ENCODE data around the gene SPACDR.
"Not testable (repeated sequence)": the region's sequence is repeated elsewhere in the genome, so short reads cannot be mapped to it uniquely, and the experiment has no call there.

Gene SPACDR

GRCh38 chr7:100465702-100466311 is 1.7 kb upstream of the SPACDR start:
- DNase-seq (ENCODE audit: low read depth): no peak

GRCh38 chr7:100465299-100465698 is 1.2 kb upstream of the SPACDR start:
- no peak for DNase-seq (ENCODE audit: low read depth)

GRCh38 chr7:100464791-100465190 is 731 bp upstream of the SPACDR start:
- DNase-seq (ENCODE audit: low read depth): no peak

- no peak for DNase-seq (ENCODE audit: low read depth)
These were observed 7.0 kb downstream of the SPACDR start for GRCh38 chr7:100457033-100457432.

- no peak for DNase-seq (ENCODE audit: low read depth)
These were observed 7.5 kb downstream of the SPACDR start for GRCh38 chr7:100456562-100456961.

GRCh38 chr7:100455206-100455605 is 8.9 kb downstream of the SPACDR start:
- DNase-seq (ENCODE audit: low read depth): no peak

GRCh38 chr7:100453854-100454253 is 10.2 kb downstream of the SPACDR start:
- DNase-seq (ENCODE audit: low read depth): not testable (repeated sequence)

GRCh38 chr7:100452513-100452912 is 11.5 kb downstream of the SPACDR start:
- no peak for DNase-seq (ENCODE audit: low read depth)

- no peak for DNase-seq (ENCODE audit: low read depth)
These were observed 14.8 kb downstream of the SPACDR start for GRCh38 chr7:100449190-100449795.

- not testable (repeated sequence) for DNase-seq (ENCODE audit: low read depth)
These were observed 16.7 kb downstream of the SPACDR start for GRCh38 chr7:100447363-100447762.

- DNase-seq (ENCODE audit: low read depth): no peak
These were observed 18.0 kb downstream of the SPACDR start for GRCh38 chr7:100446040-100446439.

GRCh38 chr7:100444311-100445278 is 19.5 kb downstream of the SPACDR start:
- no peak for DNase-seq (ENCODE audit: low read depth)

- no peak for DNase-seq (ENCODE audit: low read depth)
These were observed 20.8 kb downstream of the SPACDR start for GRCh38 chr7:100443096-100443840.

- no peak for DNase-seq (ENCODE audit: low read depth)
These were observed 22.2 kb downstream of the SPACDR start for GRCh38 chr7:100441641-100442535.

- DNase-seq (ENCODE audit: low read depth): not testable (repeated sequence)
These were observed 24.8 kb downstream of the SPACDR start for GRCh38 chr7:100439244-100439643.

- not testable (repeated sequence) for DNase-seq (ENCODE audit: low read depth)
These were observed 25.3 kb downstream of the SPACDR start for GRCh38 chr7:100438731-100439130.

- DNase-seq (ENCODE audit: low read depth): no peak
These were observed 25.9 kb downstream of the SPACDR start for GRCh38 chr7:100438172-100438571.

GRCh38 chr7:100437150-100438100 is 26.6 kb downstream of the SPACDR start:
- DNase-seq (ENCODE audit: low read depth): no peak

- DNase-seq (ENCODE audit: low read depth): peak; percentile 24
These were observed 28.4 kb downstream of the SPACDR start for GRCh38 chr7:100435401-100436304.

All from stimulated activated CD8-positive, alpha-beta memory T cell treated with anti-CD3 and anti-CD28 coated beads, Interleukin-4, amount 100 ng/mL, for 24 hours (primary cell).